Measurements from ENCODE around the gene DVL3.

Gene DVL3

DNA sequence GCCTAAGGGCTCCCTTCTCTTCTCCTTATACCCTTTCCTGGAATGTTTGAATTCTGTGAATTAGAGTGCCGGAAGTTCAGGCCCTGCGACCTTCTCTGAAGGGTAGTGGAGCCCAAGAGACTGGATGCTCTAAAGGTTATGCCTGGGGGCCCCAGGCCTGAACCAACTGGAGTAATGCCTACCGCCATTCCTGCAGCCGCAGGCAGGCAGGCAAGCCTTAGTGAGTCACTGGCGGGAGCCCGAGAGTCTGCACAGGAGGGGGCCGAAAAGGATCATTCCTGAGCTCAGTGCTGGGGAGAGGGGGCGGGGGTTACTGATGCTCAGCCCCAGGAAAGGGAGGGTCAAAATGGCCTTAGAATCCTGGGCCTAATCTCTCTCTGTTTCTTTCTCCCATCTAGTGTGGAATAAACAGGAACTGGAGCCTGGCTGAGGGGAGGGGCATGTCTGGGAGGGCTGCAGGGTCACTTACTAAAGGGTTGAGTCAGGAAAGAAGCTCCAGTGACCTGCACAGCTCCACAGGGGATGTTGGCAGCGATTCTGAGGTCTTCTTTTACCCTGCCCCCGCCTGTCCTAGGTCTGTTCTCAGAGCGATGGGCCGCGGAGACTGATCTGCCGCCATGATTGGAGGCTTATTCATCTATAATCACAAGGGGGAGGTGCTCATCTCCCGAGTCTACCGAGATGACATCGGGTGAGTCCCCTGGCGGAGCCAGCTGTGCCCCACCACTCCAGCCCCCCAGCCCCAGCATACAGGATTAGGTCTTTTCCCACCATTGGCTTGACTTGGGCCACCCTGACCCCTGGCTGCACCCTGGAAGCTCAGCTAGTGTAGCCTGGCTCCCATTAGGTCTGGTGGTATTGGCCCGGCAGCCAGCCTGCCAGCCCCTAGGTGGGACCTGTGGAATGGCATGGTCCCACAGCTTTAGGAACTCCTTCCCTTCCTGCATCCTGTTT, 21.5 kb downstream of the DVL3 start:
- no peak for DNase-seq (ENCODE audit: low read depth in 3 of 3)

DNA sequence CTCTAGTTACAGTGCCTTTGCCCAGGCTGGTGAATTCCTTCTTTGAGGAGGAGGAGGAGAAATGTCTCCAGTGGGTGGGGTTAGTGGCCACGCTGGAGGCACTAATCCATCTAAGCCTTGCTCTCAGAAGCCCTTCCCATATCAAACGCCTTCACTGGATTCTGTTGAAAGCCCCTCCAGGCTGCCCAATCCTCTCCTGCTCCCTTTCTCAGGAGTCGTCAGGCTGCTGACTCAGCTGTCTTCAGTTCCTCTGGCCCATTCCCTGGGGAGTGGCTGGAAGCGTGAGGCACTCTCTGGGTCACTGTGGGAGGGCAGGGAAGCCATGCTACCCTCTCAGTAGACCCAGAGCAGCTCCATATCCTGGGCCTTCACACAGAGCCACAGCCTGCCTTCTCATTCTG, 22.2 kb downstream of the DVL3 start:
- no peak for DNase-seq (ENCODE audit: low read depth in 3 of 3)

DNA sequence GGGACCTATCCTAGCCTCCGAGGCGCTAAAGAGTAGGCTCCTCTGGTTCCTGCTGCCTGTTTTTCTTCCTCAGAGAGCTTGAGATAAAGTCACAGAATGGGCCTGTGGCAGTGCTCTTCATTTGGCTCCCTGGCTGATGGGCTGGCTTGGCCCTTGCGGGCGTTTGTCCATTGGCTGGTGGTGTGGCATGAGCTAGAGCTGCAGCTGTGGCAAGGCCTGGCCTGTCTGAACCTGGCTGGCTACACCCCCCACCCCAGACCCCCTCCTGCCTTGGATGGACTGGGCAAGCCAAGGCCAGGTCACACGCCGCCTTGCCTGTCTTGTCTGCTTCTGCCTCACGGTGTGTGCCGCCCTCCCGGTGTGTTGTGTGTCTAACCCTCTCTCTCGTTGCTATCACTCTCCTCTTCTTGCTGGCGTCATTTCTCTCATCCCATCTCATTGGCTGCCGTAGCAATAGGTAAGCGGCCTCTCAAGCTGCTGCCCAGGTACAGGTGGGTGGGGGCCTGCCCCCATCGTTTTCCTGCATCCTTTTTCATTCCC, 22.7 kb downstream of the DVL3 start:
- no peak for DNase-seq (ENCODE audit: low read depth in 3 of 3)

DNA sequence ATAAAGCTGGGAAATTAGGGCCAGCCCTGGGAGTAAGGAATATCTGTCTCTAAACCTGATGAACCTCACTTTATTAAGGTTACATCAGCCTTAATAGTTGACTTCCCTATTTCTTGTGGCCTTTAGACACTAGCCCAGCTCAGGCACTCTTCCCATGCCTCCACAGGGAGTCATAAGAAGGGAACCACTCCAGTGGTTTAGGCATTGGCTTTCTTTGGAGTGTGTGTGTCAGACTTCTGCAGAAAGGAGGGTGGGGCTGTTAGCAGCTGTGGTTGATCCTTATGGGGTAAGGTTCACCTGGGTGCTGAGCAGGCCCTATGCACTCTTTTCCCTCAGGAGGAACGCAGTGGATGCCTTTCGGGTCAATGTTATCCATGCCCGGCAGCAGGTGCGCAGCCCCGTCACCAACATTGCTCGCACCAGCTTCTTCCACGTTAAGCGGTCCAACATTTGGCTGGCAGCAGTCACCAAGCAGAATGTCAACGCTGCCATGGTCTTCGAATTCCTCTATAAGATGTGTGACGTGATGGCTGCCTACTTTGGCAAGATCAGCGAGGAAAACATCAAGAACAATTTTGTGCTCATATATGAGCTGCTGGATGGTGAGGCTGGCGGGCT, 23.5 kb downstream of the DVL3 start:
- no peak for DNase-seq (ENCODE audit: low read depth in 3 of 3)

DNA sequence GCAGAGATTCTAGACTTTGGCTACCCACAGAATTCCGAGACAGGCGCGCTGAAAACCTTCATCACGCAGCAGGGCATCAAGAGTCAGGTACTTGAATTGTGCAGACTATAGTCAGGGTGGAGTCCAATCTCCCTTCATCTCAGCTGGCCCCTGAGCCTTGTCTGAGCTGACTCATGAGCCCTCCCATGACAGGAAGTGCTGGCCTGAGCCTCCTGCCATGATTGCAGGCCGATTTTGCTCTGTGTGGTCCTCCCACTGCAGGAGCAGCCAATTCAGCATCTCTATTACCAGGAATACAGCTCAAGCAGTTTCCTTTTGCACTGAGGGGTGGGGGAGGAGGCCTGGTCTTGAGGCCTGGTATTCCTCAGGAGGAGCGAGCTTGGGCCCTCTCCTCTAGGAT, 25.0 kb downstream of the DVL3 start:
- DNase-seq (ENCODE audit: low read depth in 3 of 3): no peak

DNA sequence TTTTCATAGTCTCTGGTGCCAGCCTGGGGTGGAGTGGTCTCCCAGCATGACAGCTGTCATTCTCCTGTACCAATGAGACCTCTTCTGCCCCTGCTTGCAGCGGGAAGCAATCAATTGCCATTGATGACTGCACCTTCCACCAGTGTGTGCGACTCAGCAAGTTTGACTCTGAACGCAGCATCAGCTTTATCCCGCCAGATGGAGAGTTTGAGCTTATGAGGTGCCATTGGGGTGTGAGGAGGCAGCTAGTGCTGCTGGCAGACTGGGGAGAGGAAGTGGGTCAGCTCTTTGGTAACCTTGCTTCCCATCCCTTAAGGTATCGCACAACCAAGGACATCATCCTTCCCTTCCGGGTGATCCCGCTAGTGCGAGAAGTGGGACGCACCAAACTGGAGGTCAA, 26.4 kb downstream of the DVL3 start:
- no peak for DNase-seq (ENCODE audit: low read depth in 3 of 3)

DNA sequence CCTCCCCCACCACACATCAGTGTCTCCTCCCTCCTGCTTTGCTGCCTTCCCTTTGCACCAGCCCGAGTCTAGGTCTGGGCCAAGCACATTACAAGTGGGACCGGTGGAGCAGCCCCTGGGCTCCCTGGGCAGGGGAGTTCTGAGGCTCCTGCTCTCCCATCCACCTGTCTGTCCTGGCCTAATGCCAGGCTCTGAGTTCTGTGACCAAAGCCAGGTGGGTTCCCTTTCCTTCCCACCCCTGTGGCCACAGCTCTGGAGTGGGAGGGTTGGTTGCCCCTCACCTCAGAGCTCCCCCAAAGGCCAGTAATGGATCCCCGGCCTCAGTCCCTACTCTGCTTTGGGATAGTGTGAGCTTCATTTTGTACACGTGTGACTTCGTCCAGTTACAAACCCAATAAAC, 28.5 kb downstream of the DVL3 start:
- DNase-seq (ENCODE audit: low read depth in 3 of 3): no peak

DNA sequence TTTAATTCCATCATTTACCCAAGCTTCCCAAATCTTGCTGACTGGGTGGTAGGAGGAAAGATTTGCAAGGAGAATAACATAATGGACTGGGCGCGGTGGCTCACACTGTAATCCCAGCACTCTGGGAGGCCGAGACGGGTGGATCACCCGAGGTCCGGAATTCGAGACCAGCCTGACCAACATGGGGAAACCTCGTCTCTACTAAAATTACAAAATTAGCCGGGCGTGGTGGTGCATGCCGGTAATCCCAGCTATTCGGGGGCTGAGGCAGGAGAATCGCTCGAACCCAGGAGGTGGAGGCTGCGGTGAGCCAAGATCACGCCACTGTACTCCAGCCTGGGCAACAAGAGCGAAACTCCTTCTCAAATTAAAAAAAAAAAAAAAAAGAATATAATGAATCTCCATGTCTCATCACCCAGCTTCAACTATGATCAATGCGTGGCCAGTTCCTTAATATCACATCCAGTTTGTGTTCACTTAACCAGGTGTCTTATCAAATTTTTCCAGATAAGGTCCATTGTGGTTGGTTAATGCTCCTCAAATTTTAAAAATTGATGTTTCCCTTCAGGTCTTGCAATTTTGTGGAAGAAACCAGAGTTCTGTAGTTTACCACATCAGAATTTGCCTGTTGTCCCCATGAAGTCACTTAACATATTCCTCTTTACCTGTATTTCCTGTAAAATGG, 29.5 kb downstream of the DVL3 start:
- no peak for DNase-seq (ENCODE audit: low read depth in 3 of 3)

DNA sequence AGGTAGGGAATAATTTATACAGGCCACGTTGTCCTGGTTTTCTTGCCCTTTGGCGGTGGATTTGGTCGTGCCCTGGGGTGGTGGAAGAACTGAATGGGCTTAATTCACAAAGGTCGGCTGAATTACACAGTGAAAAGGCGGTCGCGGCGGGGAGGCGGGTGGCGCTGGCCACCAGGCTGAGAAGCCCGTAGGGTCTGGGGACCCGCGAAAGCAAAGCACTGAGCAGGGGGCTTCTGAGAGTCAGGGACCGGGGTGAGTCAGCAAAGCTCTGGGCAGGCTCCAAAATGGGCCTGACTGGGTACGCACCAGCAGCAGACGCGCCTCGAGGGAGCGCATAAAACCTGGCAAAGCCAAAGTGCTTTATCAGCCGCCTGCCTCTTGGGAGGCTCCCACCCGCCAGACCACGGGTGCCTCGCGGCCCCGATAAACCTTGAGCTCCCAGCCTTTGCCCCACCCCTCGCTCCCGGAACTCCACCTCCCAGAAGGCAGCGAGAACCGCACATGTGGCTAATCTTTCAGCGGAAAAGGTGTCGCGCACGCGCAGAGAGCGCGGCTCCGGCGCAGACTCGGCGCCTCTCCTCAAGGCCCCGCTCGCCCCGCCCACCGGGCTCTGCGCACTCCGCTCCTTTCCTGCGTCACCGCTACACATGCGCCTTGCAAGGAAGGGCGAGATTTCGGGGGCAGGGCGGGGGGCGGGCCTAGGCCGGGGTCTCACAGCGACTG, 30.4 kb downstream of the DVL3 start:
- peak; percentile 98 to 99 (median 99) for DNase-seq (ENCODE audit: low read depth in 3 of 3)

DNA sequence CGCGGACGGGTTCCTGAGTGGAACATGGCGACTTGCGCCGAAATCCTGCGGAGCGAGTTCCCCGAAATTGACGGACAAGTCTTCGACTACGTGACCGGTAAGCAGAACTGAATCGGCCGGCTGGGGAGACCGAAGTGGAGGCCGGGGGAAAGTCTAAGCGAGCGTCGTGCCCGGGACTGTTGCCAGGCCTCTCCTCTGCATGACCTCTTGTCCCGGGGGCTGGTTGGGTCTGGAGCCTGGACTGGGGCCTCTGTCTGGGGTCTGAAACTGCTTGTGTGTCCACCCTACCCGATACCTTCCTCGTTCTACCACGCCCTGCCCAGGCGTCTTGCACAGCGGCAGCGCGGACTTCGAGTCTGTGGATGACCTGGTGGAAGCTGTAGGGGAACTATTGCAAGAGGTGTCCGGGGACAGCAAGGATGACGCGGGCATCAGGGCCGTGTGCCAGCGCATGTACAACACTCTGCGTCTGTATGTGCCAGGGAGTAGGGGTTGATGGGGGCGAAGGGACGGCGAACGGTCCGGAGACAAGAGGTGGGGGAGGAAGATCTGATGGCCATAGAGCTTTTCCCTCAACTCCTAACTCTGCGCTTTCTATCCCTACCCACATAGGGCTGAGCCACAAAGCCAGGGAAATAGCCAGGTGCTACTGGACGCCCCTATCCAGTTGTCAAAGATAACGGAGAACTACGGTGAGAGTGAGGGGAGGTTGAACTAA, 31.2 kb downstream of the DVL3 start, which contains the start of gene ABCF3:
Gene ABCF3, plus strand, starts transcription at position 16 of the 718 bp plus-strand sequence. Its CDS starts 9 bp downstream, at position 25.
- DNase-seq (ENCODE audit: low read depth in 3 of 3): peak in 1 of 3 experiments; percentile 11

DNA sequence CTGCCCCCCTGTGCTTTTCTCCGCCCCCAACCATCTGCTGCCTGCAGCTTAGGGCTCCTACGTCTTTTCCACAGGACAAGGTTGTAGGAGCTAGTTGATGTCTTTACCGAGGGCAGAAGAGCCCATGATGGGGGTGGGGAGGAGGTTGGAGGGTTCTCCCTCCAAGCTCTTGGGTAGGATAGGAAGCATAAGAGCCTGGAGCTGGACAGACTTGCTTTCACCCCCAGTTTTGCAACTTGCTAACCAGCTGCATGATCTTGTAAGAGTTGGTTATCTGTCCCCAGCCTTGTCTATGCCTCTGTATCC, 31.7 kb downstream of the DVL3 start:
- no peak for DNase-seq (ENCODE audit: low read depth in 3 of 3)

DNA sequence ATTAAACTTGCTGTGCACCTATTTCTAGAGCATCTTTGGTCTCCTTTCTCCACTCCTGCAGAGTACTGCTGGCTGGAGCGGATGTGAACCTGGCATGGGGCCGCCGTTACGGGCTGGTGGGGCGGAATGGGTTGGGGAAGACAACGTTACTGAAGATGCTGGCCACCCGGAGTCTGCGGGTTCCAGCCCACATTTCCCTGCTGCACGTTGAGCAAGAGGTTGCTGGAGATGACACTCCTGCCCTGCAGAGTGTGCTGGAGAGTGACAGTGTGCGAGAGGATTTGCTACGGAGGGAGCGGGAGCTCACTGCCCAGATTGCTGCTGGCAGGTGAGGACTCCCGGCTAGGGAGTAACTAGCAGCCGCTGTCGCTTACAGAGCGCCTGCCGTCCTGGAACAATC, 32.9 kb downstream of the DVL3 start:
- no peak for DNase-seq (ENCODE audit: low read depth in 3 of 3)

DNA sequence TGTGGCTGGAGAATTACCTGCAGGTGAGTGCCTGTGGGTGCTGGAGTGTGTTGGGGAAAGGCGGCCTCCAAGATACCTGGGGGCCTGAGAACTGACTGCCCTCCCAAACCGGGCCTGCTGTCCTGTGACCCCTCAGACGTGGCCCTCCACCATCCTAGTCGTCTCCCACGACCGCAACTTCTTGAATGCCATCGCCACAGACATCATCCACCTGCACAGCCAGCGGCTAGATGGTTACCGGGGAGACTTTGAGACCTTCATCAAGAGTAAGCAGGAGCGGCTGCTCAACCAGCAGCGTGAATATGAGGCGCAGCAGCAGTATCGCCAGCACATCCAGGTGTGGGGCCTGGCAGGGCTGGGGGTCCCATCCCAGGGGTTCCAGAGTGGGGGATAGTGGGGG, 34.2 kb downstream of the DVL3 start:
- DNase-seq (ENCODE audit: low read depth in 3 of 3): no peak

DNA sequence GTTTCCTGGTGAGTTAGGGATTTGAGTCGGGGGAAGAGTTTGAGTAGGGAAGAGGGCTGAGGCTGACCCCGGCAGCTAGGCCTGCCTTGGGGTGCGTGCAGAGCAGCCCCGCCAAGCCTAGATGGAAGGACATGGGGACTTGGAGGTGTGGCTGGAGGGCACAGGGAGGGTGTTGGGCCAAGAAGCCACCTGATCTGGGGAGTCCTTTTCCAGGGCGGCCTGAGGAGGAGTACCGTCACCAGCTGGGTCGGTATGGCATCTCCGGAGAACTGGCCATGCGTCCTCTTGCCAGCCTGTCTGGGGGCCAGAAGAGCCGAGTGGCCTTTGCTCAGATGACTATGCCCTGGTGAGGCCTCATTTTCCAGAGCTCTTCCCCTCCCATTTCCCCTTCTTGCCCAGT, 37.7 kb downstream of the DVL3 start:
- no peak for DNase-seq (ENCODE audit: low read depth in 3 of 3)

DNA sequence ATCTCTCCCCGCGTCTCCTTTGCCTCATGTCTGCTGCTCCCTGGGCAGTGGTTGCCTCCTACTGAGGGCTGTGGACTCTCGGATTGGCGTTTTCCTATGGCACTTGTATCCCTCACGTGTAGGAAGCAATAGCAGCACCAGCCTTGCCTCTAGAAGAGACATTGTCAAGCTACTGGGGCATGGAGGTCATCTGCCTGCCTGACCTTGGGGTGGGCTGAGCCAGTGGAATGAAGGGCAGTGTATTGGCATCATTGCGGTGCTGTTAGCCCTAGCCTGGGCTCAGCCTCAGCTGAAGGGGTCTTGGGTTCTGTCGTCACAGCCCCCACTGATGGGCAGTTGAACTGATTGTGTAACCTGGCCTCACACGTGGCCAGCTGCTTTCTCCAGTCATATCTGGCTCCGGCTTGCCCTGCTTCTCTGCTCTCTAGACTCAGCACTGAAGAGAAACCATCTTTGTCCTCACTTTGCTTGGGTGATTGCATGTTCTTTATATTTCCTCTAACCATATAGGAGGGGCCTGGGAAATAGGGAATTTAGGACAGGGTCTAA, 38.9 kb downstream of the DVL3 start:
- no peak for DNase-seq (ENCODE audit: low read depth in 3 of 3)

DNA sequence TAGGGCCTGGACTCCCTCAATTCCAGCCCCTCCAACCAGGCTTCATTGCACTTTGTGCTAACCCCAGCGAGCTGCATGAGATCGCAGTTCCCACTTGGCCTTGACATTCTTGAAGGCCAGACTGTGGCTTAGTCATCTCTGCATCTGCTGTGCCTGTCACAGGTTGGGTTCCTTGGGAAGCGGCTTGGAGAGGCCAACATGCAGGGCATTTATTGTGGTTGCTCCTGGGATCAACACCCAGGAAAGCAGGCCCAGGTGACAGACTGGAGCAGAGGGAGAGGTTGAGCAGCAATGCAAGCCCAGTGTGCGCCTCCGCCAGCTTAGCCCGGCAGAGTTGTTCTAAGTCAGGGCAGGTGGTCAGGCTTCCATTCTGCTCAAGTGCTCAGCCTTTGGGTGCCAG, 41.4 kb downstream of the DVL3 start:
- DNase-seq (ENCODE audit: low read depth in 3 of 3): no peak

DNA sequence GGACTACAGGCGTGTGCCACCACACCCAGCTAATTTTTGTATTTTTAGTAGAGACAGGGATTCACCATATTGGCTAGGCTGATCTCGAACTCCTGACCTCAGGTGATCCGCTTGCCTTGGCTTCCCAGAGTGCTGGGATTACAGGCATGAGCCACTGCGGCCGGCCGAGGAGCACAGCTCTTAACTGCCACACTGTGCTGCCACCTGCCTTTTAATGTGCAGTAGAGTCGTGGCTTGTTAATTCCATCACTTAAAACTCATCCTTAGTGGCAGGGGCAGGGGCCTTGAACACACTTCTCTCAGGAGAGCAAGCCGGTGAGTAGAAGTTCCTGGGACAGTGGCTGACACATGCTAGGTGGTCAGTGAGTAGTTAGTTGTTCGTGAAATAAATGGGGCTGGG, 43.3 kb downstream of the DVL3 start:
- no peak for DNase-seq (ENCODE audit: low read depth in 3 of 3)

DNA sequence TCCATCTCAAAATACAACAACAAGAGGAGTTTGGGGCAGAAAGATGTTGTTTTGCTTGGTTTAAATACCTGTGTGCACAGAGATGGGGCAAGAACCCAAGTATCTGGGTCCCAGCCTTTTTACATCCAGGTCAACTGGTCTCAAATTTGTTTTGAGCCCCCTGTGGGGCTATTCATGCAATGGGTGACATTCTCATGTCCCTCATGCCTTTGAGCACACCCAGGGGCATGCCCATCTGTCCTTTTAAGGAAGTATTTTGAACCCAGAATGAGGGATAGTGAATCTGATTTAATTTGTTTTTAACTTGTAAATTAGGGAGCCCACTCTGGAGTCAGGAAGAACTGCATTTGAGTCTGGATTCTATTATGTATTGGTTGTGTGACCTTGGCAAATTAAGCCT, 45.6 kb downstream of the DVL3 start:
- no peak for DNase-seq (ENCODE audit: low read depth in 3 of 3)

DNA sequence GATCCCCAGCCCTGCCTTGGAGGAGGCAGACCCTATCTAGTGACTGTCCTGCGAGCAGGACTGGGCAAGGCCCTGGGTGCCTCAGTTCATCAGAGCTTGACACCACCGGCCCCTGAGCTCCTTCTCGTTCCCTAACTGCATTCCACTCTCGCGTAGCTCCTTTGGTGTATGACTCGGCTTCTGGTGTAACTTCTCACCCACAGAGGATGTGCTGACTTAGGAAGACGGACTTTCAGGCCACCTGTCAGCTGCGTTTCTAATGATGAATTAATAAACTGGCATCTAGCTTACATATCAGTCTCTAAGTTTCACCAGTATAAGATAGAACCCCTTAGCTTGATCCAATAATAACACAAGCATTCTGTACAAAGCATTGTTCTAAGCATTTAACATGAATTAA, 48.3 kb downstream of the DVL3 start:
- DNase-seq (ENCODE audit: low read depth in 3 of 3): no peak

DNA sequence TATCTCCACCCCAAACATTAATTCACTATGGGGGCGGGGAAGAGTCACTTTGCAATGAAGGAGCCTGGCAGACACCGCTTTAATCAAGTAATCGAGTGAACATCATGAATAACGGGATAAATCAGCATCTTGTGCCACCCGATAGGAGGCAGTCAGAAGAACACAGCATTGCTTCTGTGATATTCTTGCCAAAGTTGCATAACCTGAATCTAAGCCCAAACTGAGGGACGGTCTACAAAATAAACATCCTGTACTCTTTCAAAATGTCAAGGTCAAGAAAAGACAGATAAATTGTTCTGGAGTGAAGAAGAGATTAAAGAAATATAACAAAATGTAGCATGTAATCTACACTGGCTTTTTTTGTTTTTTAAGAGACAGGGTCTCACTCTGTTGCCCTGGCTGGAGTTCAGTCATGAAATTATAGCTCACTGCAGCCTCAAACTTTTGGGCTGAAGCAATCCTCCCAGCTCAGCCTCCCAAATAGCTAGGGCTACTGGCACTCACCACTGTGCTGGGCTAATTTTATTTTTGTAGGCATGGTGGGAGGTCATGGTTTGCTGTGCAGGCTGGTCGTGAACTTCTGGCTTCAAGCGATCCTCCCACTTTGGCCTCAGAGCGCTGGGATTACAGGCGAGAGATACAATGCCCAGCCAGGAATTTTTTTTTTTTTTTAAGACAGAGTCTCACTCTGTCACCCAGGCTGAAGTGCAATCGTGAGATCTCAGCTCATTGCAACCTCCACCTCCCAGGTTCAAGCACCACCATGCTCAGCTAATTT, 54.2 kb downstream of the DVL3 start:
- DNase-seq (ENCODE audit: low read depth in 3 of 3): no peak
